GM19240 (cell line): ENCODE measurements around the gene S100A7A.
"Not testable (repeated sequence)": the region's sequence is repeated elsewhere in the genome, so short reads cannot be mapped to it uniquely, and the experiment has no call there.

Experiments
- DNase-seq: peaks from one replicate; pipeline ENCODE4 v3.0.0; 2011; ENCODE audit warnings: low spot score; ENCODE audit not compliant: insufficient read length

The S100A7A gene

DNA sequence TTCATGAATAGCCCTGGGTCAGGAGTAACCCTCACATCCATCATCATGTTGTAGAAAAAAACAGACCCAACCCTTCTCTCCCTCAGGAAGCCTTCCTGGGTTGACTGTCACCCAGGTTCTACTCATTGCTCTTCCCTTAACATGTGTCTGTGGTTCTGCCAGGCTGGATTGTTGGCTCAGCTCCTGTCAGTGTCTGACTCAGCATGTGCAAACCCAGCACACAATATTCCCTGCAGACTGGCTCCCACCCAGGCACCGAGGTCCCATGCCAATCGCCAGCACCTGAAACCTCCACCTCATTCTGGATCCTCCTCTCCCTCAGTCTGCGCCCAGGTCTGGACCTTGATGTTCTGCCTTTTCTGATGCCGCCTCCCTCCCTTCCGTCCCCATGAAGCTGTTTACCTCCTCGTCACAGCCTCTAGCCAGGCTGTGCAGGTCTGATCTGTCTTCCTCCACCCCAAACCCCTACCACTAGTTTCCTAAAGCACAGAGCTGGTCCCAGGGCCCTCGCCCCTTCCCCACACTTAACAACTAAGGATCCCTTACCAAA, 21.1 kb upstream of the S100A7A start:
- no peak for DNase-seq

DNA sequence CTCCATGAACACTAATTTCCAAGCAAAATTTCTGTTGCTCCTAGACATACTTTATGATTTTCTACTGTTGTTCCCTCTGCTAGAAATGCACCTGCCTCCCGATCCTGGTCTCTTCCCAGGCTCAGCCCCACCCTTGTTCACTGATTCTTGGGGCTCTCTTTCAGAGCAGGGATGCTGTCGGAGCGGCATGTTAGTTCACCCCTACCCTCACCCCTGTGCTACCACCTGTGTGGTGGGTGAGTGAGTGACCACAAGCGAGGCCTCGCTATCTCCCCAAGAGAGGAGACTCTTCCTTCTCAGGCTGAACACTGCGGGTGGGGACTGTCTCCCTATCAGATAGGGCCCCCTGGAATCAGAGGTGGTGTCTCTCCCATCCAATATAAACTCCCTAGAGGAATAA, 20.5 kb upstream of the S100A7A start:
- DNase-seq, result no peak

DNA sequence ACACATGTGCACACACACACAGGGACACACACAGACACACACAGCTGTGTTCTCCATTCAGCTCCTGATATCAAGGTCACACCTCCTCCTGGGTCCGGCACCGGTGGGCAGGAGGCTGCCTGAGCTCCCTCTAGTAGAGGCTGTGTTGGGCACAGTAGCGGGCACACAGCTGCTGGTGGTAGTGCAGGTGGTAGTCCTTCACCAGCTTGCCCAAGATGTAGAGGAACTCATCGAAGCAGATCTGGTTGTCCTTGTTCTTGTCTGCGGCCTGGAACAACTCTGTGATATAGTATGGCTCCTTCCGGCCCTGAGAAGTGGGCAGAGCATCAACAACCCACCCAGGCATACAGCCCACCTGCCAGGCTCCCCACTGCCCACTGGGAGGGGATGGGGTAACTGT, 19.9 kb upstream of the S100A7A start:
- no peak for DNase-seq

DNA sequence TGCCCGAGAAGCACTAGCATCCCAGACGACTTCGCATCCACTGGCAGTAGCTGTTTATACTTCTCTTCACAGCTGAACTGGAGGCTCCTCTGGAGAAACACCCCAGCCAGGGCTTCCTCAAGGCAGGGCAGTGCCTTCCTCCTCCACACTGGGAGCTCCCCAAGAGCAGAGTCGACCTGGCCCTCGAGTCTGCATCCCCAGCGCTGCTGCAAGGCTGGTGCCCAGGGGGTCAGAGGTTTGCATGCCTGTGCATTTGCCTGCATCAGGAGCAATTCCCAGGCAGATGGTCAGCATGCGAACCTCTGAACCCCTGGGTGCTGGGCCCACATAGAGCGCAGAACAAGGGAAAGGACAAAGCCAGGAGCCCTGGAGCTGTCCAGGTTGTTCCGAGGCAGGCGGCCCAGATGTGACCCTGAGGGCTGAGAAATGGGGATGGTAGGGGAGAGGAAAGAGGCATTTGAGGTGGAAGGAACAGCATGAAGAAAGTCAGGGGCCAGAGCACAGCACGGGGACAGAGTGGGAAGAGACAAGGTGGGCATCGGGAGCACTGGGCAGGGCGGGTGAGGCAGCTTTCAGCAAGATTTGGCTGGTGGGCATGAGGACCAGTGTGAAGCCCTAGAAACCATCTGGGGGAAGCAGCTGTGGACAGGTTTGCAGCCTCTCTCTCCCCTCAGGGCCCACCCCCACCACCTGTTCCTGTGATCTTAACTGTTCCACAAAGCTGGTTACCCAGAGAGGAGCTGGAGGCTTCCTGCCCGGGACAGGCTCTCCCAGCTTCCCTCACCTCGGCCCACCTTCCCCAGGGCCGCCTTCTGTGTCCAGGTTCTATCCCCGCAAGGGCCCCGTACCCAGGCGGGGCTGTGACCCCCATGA, 19.0 kb upstream of the S100A7A start:
- no peak for DNase-seq

DNA sequence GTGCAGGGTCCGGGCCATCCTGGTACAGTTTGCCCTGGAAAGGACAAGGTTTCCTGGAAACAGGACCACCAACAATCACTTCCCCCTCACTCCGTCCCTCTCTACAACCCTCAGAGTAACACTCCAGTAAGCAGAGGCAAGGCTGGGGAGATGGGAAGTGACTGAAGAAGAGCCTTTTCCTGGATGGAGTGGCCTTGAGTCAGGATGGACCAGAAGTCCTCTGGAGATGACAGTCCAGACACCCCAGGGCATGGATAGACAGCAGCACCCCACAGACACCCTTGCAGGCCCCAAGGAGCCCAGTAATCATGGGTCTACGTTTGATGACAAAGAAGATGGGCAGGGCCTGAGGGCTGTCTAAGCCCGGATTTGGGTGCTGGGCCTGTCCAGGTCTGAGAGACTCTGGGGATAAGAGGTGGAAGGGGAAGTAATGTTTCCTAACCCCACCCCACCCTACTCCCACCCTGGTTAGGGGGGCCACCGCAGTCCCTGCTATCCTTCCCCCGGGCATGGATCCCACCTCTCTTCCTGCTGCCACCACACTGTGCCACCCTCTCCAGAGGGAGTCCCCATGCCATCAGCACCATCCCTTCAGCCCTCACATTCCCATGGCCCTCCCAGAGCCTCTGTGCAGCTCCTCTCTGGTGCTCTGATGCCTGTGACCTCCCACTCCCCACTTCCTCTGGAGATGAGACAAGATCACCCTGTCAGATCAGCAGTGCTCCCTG, 18.2 kb upstream of the S100A7A start:
- no peak for DNase-seq

DNA sequence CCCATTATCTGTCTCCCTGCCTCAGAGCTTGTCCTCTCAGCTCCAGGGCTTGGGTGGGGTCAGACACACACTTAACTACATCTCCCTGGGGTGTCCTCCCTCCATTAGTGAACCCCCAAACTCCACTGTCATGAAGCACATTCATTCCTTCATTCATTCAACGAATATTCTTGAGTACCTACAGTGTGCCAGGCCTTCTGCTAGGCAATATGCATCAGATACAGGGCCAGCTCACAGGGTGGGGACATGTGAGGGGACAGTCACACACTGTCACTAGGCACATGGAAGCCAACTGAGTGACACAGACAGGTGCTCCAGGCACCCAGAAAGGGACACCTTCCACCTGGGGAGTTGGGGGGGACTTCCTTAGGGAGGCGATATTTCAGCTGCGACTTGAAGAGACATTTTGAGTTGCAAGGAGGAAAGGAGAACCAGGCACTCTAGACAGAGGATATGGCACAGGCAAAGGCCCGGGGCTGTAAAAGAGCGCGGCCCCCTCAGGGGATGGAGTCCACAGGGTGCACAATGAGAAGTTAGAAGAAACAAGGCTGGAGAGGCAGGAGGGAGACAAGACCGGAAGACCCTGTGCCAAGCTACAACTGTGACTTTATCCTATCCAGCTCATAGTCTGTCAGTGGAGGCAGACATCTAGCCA, 16.8 kb upstream of the S100A7A start:
- no peak for DNase-seq

DNA sequence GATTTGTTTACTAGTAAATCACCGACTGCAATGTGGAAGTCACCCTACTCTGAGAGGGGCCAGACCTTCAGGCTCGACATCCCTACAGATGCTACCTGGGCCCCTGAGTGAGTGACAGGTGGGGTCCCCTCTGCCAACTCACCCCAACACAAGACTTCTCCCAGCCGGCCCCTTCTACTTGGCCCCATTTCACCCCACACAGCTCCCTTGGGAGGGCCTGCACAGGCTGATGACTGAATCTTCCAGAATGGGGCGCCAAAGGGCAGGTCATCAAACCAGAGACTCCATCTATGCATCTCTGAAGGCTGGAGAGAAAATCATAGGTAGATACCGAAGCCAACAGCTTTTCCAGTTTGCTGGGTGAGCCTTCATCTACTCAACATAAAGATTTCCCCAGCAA, 16.1 kb upstream of the S100A7A start:
- DNase-seq, result no peak

DNA sequence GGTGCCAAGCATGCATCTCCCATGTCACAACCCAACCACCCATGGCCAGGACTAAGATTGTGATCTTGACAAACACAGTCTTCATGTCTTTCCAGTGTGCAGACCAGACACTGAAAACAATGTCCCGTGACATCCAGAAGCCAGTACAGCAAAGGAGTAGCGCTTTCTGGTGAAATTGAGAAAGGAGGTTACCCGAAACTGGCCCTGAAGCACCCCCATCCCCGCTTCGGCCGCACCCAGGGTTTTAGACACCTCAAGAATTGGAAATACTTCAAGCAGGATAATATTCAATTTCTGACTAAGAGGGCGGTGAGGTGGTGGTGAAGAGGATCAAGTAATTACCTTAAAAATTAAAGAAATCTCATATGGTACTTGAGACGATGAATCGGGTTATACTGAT, 14.9 kb upstream of the S100A7A start:
- DNase-seq, result no peak

DNA sequence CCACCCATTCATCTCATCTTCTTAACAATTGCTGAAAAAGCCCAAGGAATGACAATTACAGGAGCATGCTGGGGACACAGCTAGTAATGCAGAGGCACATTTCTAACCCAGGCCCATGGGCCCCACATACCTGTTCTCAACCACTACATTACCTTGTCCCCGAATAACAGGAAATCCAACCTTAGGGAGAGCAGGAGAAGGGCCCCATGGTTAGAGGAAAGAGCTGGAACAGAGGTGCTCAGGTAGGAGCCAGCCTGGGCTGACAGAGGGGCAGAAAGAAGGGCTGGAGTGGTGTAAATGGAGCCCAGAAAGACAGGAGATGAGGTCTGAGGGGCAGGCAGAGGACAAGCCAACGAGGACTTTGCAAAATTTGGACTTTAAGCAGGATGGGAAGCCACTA, 14.1 kb upstream of the S100A7A start:
- DNase-seq, result no peak

DNA sequence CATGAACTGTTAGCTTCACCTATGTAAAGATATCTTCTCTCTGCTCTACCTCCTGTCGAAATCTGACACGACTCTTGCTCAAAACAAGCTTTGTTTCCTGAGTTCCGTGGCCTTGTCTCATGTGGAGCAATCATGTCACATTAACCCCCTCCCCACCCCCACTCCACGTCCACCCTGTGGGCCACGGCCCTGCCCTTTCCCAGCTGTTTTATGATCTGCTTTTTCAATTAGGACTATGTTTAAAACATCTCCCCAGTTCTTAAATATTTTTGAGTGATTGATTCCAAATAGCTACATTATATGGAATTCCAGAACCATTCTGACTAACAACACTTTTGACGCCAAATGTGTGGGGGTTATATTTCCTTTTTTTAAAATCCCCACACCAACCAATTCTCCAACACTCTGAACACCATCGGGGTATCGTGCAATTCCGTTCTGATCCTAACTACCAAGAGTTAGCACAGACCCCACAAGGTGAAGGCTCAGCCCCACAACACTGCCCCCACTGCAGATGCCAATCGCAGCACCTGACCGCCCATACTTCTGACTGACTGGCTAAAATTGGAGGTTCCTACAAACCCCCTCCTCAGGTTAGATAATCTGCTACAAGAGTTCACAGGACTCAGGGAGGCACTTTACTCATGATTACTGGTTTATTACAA, 12.8 kb upstream of the S100A7A start:
- no peak for DNase-seq

DNA sequence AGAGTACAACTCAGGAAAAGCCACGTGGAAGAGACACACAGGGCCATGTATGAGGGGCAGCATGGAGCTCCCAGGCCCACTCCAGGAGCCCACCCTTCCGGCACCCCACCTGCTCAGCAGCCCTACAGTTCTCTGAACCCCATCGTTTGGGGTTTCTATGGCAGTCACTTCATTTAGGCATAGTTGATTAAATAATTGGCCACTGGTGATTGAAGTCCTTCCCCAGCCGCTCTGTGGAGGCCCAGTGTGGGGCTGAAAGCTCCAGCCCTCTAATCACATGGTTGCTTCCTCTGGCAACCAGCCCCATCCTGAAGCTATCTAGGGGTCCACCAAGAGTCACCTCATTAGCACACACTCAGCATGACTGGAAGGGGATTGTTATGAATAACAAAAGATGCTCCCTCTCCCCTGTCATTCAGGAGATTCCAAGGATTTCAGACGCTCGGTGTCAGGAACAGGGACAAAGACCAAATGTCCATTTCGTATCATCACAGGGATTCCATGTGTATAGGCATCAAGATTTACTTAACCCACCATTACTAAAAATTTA, 12.2 kb upstream of the S100A7A start:
- DNase-seq, result no peak

DNA sequence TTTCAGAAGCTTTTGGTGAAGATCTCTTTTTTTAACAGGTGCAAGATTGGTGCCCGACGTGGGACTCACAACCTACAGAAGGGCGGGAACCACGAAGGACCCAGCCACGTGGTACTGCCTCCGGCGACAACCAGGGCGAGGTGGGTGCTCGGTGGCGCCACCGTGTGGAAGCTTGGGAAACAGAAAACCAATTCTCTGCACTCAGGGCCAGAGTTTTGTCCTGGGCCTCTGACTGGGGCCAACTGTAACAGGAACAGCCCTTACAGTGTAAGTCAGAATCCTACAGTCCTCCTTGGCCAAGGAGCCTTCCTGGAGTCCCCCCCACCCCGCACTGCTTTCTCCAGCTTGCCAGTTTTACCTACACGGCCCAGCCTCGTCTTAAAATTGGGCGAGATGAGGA, 11.6 kb upstream of the S100A7A start:
- DNase-seq, result peak; percentile 33

DNA sequence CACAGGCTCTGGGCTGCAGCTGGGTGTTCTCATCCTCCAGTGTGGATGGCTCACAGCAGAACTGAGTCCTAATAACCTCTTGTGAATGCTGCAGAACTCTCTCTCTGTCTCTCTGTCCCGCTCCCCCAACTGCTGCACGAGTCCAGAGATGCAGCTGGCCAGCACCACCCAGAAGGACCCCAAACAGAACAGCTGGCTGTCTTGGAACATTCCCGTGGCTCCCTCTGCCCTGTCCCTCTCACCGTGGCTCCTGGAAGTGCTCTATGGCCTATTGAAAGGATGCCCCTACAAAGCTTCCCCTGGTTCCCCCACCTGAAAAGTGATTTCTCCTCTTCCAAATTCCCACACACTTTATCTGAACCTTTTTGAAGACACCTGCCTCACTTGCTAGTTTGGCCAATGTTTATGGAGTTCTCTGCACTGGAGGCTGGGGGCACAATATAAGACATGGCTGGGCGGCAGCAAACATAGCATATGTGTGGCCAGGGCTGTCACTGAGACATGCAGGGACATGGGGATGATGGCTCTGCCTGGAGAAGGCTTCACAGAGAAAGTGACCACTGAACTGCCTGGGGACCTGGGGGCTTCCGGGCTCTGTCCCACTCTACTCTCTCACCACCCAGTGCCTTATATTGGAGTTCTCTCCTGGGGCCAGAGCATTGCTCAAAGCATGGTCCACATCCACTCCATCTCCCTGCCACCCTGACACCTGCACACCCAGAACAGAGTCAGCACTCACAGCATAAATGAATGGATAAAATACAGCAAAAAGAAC, 10.3 kb upstream of the S100A7A start:
- not testable (repeated sequence) for DNase-seq

DNA sequence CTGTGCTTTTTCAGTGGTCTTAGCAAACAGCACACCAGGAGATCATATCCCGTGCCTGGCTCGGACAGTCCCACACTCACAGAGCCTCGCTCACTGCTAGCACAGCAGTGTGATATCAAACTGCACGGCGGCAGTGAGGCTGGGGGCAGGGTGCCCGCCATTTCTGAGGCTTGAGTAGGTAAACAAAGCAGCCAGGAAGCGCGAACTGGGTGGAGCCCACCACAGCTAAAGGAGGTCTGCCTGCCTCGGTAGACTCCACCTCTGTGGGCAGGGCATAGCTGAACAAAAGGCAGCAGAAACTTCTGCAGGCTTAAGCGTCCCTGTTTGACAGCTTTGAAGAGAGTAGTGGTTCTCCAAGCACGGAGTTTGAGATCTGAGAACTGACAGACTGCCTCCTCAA, 9.0 kb upstream of the S100A7A start:
- not testable (repeated sequence) for DNase-seq

DNA sequence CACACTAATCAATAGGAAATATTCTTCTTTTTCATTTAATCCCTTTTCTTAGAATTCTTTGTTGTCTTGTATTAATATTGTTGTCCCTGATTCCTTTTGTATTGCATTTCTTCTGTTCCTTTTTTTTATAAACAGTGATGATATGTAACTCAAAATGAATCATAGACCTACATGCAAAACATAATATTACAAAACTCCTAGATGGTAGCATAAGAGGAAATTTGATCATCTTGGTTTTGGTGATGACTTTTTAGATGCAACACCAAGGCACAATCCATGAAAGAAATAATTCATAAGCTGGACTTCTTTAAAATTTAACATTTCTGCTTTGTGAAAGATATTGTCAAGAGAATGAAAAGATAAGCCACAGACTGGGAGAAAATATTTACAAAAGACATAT, 2.4 kb upstream of the S100A7A start:
- not testable (repeated sequence) for DNase-seq

DNA sequence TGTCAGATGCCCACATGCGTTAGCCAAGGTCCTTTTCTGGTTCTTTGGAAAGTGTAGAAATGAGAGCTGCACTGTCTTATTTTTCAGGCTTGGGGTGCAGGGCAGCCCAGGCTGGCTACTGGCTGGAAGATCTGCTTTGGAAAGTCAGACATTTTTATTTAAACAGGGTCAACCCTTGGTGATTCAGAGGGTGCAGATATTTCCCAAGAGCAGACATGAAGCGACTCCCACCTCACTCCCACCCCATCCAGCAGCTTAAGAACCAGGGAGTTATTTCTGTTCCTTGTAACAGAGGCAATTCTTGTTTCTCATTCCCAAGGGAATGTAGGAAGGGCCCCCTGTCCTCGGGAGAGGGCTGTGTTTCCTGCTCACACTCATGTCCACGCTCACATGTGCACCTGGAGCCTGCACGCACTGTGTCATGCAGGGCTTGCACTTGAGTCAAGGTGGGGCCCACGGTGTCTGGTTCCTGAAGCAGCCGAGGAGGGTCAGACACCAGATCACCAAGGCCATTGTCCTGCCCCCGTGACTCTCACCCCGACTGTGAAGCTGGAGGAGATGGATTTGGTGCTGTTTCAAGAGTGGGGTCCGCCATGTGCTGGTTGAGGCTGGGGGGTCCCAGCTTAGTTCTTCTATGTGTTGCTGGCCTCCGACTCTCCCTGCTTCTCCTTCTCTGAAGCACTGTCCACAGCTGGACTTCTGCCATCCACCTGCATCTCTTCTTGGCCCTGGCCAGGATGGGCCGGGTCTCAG, 992 bp downstream of the S100A7A start:
- no peak for DNase-seq

DNA sequence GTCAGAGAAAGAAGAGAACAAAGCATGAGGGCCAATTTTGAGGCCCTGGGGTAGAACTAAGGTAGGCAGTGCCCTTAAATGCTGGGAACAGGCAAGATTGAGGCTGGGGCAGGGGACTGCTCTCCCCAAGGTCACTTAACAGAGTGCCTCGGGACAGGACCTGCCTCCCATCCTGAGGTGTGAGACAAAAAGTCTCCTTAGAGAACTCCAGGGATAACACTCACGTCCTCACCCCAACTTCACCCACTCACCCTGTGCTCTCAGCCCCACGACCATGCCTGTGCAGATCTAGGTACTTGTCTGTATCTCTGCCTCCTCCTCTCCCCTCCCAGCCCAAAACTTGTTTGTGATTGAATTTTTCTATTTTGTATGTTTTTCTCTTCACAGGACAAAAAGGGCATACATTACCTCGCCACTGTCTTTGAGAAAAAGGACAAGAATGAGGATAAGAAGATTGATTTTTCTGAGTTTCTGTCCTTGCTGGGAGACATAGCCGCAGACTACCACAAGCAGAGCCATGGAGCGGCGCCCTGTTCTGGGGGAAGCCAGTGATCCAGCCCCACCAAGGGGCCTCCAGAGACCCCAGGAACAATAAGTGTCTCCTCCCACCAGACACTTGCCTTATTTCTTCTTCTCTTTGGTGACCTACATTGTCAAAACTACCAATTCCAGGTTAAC, 2.6 kb downstream of the S100A7A start:
- DNase-seq, result not testable (repeated sequence)

DNA sequence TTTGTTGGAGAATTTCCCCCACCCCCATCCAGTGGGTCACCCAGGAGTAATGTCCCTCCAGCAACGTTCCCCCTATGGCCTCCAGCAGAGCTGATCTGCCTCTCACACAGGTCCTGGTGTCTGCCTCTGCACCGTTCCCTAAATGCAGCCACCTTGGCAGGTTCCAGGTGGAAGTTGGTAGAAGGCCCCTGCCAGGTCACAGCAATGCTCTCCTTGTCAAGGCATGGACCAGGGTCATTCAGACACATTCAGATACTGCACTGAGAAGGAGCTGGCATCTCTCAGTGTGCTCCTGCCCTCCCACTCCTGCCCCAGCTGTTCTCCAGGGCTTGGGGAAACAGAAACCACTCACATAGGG, 3.1 kb downstream of the S100A7A start:
- DNase-seq, result not testable (repeated sequence)

DNA sequence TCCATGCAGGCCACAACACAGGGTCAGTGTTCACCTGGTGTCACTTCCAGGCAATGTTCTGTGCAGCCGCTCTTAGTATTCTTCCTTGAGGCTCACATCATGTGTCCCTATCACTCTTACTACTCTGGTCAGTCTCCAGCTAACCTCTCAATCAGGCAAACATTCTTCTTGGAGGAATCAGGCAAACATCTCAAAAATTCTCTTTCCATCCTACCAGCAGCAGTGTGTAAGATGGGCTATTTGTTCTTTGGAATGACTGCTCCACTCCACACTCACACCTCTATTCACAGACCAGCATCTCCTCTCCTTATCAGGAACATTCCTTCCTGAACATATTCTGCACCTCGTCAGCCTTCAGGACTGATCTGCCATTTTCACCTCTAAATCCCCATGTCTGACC, 4.0 kb downstream of the S100A7A start:
- no peak for DNase-seq
